Kidney (tissue), 14 donors: ENCODE data around the gene STKLD1. TPM values are rescaled to one million over a fixed set of nuclear protein-coding genes. Genes with fewer than 3 reads are reported as not detected.
A peak's percentile ranks its signal among the peaks of the same experiment; 100 is the strongest.

Source experiments
- DNase-seq, 5 donors: peaks; one replicate each; pipeline ENCODE4 v3.0.0-alpha.2; 2013 to 2020
- FAIRE-seq: peaks from 2 replicates; lab custom pipeline; 2012; peaks lifted over from hg19 to GRCh38; lab: Jason Lieb, UNC
- H3K27ac ChIP-seq, 2 donors: one replicate each; pipeline ENCODE4 v1.7.0; 2013; ENCODE audit warnings: low read depth in 2 of 2, low read length in 2 of 2, inconsistent platforms in 1 of 2
- H3K27me3 ChIP-seq: one replicate; pipeline ENCODE4 v1.7.1; 2013; ENCODE audit warnings: low read length, inconsistent platforms; ENCODE audit not compliant: control insufficient read depth, insufficient read depth
- H3K36me3 ChIP-seq, 3 donors: one replicate each; pipeline versions ENCODE4 v1.7.0 to v1.7.1; 2013; ENCODE audit warnings: low read length in 3 of 3, control low read depth in 1 of 3, inconsistent platforms in 1 of 3; ENCODE audit not compliant: insufficient read depth in 3 of 3, control insufficient read depth in 2 of 3
- H3K4me1 ChIP-seq, 3 donors: one replicate each; pipeline versions ENCODE4 v1.7.0 to v1.7.1; 2013; ENCODE audit warnings: low read length in 3 of 3, inconsistent platforms in 1 of 3, low read depth in 1 of 3; ENCODE audit not compliant: control insufficient read depth in 2 of 3, insufficient read depth in 2 of 3
- H3K4me3 ChIP-seq, 3 donors: one replicate each; pipeline versions ENCODE4 v1.7.0 to v1.8.1; 2013; ENCODE audit warnings: low read length in 3 of 3, control low read depth in 1 of 3, inconsistent platforms in 1 of 3
- H3K9ac ChIP-seq, 3 donors: one replicate each; pipeline versions ENCODE4 v1.7.0 to v1.7.1; 2013; ENCODE audit warnings: low read length in 3 of 3, control low read depth in 1 of 3, inconsistent platforms in 1 of 3
- H3K9me3 ChIP-seq, 3 donors: one replicate each; pipeline versions ENCODE4 v1.7.0 to v1.7.1; 2013; ENCODE audit warnings: low read length in 3 of 3, control low read depth in 1 of 3, inconsistent platforms in 1 of 3; ENCODE audit not compliant: control insufficient read depth in 2 of 3, insufficient read depth in 1 of 3
- intact Hi-C: fragments of 100-400 bp; cut with DNase I; formaldehyde crosslinking; loops from one replicate; pipeline ENCODE4 v1.11.1; 2022
- polyA plus RNA-seq: library from polyadenylated mRNA; stranded (reverse); fragments of 350-450 nt; fragmentation: Illumina TruSeq; extraction: RNeasy Lipid Tissue Mini Kit (QIAGEN cat#74804); gene quantifications from one replicate; pipeline ENCODE4 v1.2.3, GENCODE V29; 2014; ENCODE audit warnings: low read depth, low replicate concordance; ENCODE audit not compliant: insufficient read depth
- total RNA-seq: library from RNA; stranded (reverse); fragmentation: NEBNext Ultra II Directional; extraction: Animal tissue kit (Norgen Biotek cat#: 25700); gene quantifications from one replicate; pipeline ENCODE4 v1.2.1, GENCODE V29; 2021
- TF ChIP-seq, protein P1 (sequence below): IDR thresholded peaks from 3 replicates; pipeline ENCODE4 v1.5.1; 2012; ENCODE audit warnings: mild to moderate bottlenecking, moderate library complexity, borderline replicate concordance; ENCODE audit not compliant: insufficient read depth; ENCODE audit errors: extremely low read depth
- donor health status: control.
- donor health status: control.
- donor health status: control.
- donor health status: control.
- donor health status: control.
- donor health status: DM: yes; HTN: yes; CAD: no.
- donor health status: Normal renal cell carcinoma (clear cell type).

STKLD1 gene
- total and polyA plus RNA-seq, 2 donors from 2014 or later, result 1.9 to 4.0 TPM

- Histone ChIP-seq H3K4me1 (peaks cover 0 to 61% (median 37%) of the 10 kb centered on the region in 3 donors), H3K27me3 (no peaks in the 10 kb centered on the region), H3K4me3 (no peak overlapping the region), H3K9ac (peak overlapping the region in 2 of 3 donors; percentile 12 to 41), H3K36me3 (peaks cover 2 to 21% (median 14%) of the 10 kb centered on the region in 3 donors), H3K9me3 (no peaks in the 10 kb centered on the region), H3K27ac (no peak overlapping the region)
- FAIRE-seq (no peak), DNase-seq (no peak)
- intact Hi-C loops, result no loop called here
- TF ChIP-seq, protein P1, sequence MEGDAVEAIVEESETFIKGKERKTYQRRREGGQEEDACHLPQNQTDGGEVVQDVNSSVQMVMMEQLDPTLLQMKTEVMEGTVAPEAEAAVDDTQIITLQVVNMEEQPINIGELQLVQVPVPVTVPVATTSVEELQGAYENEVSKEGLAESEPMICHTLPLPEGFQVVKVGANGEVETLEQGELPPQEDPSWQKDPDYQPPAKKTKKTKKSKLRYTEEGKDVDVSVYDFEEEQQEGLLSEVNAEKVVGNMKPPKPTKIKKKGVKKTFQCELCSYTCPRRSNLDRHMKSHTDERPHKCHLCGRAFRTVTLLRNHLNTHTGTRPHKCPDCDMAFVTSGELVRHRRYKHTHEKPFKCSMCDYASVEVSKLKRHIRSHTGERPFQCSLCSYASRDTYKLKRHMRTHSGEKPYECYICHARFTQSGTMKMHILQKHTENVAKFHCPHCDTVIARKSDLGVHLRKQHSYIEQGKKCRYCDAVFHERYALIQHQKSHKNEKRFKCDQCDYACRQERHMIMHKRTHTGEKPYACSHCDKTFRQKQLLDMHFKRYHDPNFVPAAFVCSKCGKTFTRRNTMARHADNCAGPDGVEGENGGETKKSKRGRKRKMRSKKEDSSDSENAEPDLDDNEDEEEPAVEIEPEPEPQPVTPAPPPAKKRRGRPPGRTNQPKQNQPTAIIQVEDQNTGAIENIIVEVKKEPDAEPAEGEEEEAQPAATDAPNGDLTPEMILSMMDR, result no peak
Observed at GRCh38 chr9:133371261-133371711, 4.9 kb upstream of the STKLD1 start.

GRCh38 chr9:133372144-133372543, 4.0 kb upstream of the STKLD1 start:
- intact Hi-C loops, result no loop called here
- Histone ChIP-seq H3K27me3 (no peaks in the 10 kb centered on the region), H3K4me1 (peaks cover 0 to 60% (median 36%) of the 10 kb centered on the region in 3 donors), H3K4me3 (no peak overlapping the region), H3K36me3 (peaks cover 2 to 13% (median 7%) of the 10 kb centered on the region in 3 donors), H3K9me3 (no peaks in the 10 kb centered on the region), H3K27ac (no peak overlapping the region), H3K9ac (peak overlapping the region in 1 of 3 donors; percentile 31)
- TF ChIP-seq, protein P1, result no peak
- FAIRE-seq (no peak), DNase-seq (no peak)

DNA sequence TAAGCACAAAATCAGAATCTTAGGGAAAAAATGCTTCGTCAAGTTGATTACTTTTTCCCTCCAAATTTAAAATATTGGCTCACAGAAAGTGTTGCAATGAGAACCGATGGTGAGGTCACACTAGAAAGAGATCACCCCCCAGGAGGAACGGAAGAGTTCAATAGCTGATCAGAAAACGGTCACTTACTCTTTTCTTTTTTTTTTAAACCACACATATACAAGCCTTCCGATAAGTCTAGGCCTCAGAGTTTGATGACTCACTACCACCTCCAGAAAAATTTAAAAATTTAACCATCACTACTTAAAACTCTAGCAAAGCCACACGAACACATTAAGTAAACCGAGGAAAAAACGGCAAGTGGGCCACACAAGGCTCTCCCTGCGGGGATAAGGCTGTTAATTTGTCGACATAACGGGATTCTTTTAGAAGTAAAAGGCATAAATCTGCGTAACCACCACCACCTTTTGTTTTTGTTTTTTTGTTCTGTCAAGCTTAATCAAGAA, 1.5 kb upstream of the STKLD1 start:
- H3K9ac ChIP-seq, result peak overlapping the region; percentile 79 to 98 (median 92)
- peak overlapping the region; percentile 77 to 95 (median 87) for H3K4me3 ChIP-seq
- peaks cover 2 to 12% (median 6%) of the 10 kb centered on the region in 3 donors for H3K36me3 ChIP-seq
- no peak for FAIRE-seq
- TF ChIP-seq, protein P1, result no peak
- no peaks in the 10 kb centered on the region for H3K27me3 ChIP-seq
- peaks cover 0 to 35% (median 14%) of the 10 kb centered on the region in 3 donors for H3K4me1 ChIP-seq
- peak overlapping the region in 1 of 2 donors; percentile 89 for H3K27ac ChIP-seq
- intact Hi-C loops, result no loop called here
- no peak for DNase-seq
- peaks cover 0 to 3% (median 0%) of the 10 kb centered on the region in 3 donors for H3K9me3 ChIP-seq
